HT-29 (cell line): ENCODE results near the gene MKS1. TPM values are rescaled to one million over a fixed set of nuclear protein-coding genes. Genes with fewer than 3 reads are reported as not detected.
A peak's percentile ranks its signal among the peaks of the same experiment; 100 is the strongest.

Source experiments
- DNase-seq: peaks from one replicate; pipeline ENCODE4 v3.0.0-alpha.2; 2015; ENCODE audit warnings: low spot score
- total RNA-seq: library from RNA; depleted of rRNA; stranded (reverse); fragments of >200 nt; shearing (Covaris generic); gene quantifications from 2 replicates; pipeline ENCODE4 v1.2.3, GENCODE V29; 2014

MKS1 gene
- total RNA-seq, 1 experiment from 2014 or later = 5.1 TPM

GRCh38 chr17:58245428-58246103, 26.5 kb upstream of the MKS1 start:
- DNase-seq = no peak

GRCh38 chr17:58244963-58245362, 25.9 kb upstream of the MKS1 start:
- DNase-seq = no peak

- DNase-seq = no peak
Observed at GRCh38 chr17:58242171-58242784, 23.2 kb upstream of the MKS1 start.

GRCh38 chr17:58239987-58240386, 20.9 kb upstream of the MKS1 start:
- no peak for DNase-seq

GRCh38 chr17:58238147-58238634, 19.1 kb upstream of the MKS1 start, which contains the start of gene LPO:
TSS of gene LPO (plus strand) at chr17:58238584. CDS start at chr17:58242980, 4,396 bp downstream.
- DNase-seq = no peak

GRCh38 chr17:58236394-58236793, 17.3 kb upstream of the MKS1 start:
- DNase-seq = no peak

- no peak for DNase-seq
Observed at GRCh38 chr17:58235821-58236220, 16.8 kb upstream of the MKS1 start.

GRCh38 chr17:58234512-58234911, 15.5 kb upstream of the MKS1 start:
- no peak for DNase-seq

GRCh38 chr17:58233543-58233942, 14.5 kb upstream of the MKS1 start:
- no peak for DNase-seq

- DNase-seq = no peak
Observed at GRCh38 chr17:58232707-58233156, 13.7 kb upstream of the MKS1 start.

GRCh38 chr17:58231641-58232040, 12.6 kb upstream of the MKS1 start:
- DNase-seq = no peak

GRCh38 chr17:58229881-58230280, 10.8 kb upstream of the MKS1 start:
- DNase-seq = no peak

- no peak for DNase-seq
Observed at GRCh38 chr17:58229384-58229783, 10.3 kb upstream of the MKS1 start.

GRCh38 chr17:58228679-58229078, 9.6 kb upstream of the MKS1 start:
- no peak for DNase-seq

- DNase-seq = no peak
Observed at GRCh38 chr17:58227733-58228132, 8.7 kb upstream of the MKS1 start.

- DNase-seq = no peak
Observed at GRCh38 chr17:58224315-58224714, 5.3 kb upstream of the MKS1 start.

- no peak for DNase-seq
Observed at GRCh38 chr17:58219789-58220183, 731 bp upstream of the MKS1 start.

GRCh38 chr17:58217766-58218165, 1.3 kb downstream of the MKS1 start:
- no peak for DNase-seq

GRCh38 chr17:58215685-58216084, 3.4 kb downstream of the MKS1 start:
- DNase-seq = peak; percentile 34

- peak; percentile 19 for DNase-seq
Observed at GRCh38 chr17:58210922-58211321, 8.1 kb downstream of the MKS1 start.

- DNase-seq = no peak
Observed at GRCh38 chr17:58208344-58208743, 10.7 kb downstream of the MKS1 start.

- DNase-seq = no peak
Observed at GRCh38 chr17:58207451-58207850, 11.6 kb downstream of the MKS1 start.

- no peak for DNase-seq
Observed at GRCh38 chr17:58205936-58206335, 13.1 kb downstream of the MKS1 start.
